AG10803 (cell line): ENCODE measurements around the gene AURKAIP1.

Experiments
- DNase-seq: peaks from one replicate; pipeline ENCODE4 v3.0.0; 2010; ENCODE audit warnings: low read depth
- H3K4me3 ChIP-seq: 2 replicates; pipeline ENCODE4 v1.5.1; 2011; ENCODE audit warnings: mild to moderate bottlenecking, low read length, control low read depth
- TF ChIP-seq, protein P1 (sequence below): conservative IDR thresholded peaks from 2 replicates; pipeline ENCODE4 v1.5.1; 2011; ENCODE audit warnings: mild to moderate bottlenecking, low read length, control low read depth, inconsistent platforms

The AURKAIP1 gene

DNA sequence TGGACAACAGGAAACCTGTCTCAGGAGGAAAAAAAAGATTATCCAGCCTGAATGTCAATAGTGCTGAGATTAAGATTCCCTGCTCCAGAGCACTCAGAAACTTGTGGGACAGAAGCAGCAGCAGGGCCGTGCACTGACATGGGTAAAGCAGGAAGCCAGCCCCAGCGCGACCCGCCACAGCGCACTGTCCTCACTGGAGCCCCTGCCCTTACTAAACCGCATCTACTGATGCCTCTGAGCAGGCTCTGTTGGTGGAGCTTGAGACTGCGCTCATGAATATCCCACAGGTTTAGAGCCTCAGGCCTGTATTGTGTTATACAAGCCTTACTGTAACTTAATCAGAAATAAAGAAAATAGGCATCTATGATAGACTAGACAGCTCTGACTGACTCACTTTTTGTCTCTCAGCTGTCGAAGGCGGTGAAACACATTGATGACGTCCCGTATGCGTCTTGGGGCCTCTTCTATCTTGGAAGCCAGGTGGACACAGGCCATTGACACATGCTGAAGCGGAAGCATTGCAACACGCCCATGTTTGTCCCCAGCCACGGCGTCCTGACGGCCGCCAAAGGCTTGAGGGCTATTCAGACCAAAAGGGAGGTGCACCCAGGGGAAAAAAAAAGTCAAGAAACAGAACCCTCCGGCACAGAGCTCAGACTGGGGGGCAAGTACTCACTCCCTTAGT lies 23.0 kb upstream of the AURKAIP1 start:
- TF ChIP-seq, protein P1, sequence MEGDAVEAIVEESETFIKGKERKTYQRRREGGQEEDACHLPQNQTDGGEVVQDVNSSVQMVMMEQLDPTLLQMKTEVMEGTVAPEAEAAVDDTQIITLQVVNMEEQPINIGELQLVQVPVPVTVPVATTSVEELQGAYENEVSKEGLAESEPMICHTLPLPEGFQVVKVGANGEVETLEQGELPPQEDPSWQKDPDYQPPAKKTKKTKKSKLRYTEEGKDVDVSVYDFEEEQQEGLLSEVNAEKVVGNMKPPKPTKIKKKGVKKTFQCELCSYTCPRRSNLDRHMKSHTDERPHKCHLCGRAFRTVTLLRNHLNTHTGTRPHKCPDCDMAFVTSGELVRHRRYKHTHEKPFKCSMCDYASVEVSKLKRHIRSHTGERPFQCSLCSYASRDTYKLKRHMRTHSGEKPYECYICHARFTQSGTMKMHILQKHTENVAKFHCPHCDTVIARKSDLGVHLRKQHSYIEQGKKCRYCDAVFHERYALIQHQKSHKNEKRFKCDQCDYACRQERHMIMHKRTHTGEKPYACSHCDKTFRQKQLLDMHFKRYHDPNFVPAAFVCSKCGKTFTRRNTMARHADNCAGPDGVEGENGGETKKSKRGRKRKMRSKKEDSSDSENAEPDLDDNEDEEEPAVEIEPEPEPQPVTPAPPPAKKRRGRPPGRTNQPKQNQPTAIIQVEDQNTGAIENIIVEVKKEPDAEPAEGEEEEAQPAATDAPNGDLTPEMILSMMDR: no peak
- peak; percentile 23 for DNase-seq

DNA sequence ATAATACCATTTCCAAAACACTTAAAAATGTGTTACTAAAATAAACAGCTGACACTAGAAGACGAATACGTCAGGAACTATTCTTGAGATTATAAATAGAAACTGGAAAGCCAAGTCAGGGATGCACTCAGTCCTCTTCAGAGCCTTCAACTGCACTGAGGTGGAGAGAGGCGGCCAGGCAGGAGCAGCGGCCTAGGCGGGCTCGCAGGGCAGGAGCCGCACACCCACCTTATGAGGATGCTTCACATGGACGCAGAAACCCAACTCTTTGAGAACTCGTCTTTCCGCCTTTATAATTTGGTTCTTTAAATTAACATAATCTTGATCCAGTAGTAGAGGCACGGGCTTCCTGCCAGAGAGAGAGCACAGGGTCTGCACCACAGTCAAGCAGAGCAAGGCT lies 20.2 kb upstream of the AURKAIP1 start:
- no peak for DNase-seq
- TF ChIP-seq, protein P1: no peak
- no peak overlapping the region for H3K4me3 ChIP-seq

More for the DNA sequence above, 23.0 kb upstream of the AURKAIP1 start:
- H3K4me3 ChIP-seq: peak overlapping the region; percentile 93

DNA sequence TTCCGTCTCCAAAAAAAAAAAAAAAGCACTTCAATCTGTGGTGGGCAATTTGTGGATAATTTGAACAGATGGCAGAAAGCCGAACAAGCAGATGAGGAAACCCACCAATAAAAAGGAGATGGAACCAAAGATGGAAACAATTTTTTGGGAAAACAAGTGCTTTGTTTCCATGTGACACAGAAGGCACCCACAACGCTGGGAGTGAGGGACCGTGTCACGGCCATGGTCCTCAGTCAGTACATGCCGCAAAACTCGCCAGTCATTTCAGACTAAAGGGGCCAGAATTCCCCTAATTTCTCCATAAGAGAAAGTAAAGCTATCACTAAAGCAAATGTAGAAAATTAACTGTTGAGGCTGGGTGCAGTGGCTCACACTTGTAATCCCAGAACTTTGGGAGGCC lies 19.1 kb upstream of the AURKAIP1 start:
- no peak for DNase-seq
- no peak overlapping the region for H3K4me3 ChIP-seq
- TF ChIP-seq, protein P1: no peak

DNA sequence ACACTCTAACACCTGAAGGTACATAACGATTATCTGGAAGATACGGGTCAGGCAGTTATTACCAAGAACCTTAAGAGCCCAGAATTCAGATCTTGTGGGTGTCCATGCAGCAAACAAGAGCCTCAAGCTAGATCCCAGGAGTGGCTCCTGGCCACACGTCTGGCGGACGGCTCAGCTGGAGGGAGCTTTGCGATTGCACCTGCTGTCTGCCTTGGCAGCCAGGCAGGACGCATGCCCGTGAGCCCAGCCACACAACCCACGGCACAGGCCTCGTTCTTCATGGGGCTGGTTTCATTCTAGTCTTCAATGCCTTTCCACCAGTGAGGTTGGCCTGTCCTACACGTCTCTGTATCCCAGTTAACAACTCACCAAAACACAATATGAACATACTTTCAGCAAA lies 18.4 kb upstream of the AURKAIP1 start:
- no peak for DNase-seq
- TF ChIP-seq, protein P1: no peak
- no peak overlapping the region for H3K4me3 ChIP-seq

DNA sequence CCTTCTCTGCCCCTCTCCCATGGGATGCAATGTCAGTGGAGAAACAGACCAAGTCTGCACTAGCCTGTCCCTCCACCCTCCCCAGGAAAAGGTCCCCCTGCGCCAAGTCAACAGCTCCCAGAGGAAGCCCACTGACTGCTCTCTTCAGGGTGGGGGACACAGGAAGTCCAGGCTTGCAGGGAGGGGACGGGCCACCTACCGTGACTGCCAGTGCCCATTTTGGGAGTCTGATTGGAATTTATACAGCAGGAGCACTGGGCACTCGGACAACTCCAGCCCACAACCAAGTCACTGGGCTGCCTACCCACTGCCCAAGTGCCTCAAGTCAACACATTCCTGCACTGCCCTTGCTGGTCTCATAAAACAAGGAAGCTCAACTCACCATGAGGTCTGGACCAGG lies 18.0 kb upstream of the AURKAIP1 start:
- no peak overlapping the region for H3K4me3 ChIP-seq
- no peak for DNase-seq
- TF ChIP-seq, protein P1: no peak

DNA sequence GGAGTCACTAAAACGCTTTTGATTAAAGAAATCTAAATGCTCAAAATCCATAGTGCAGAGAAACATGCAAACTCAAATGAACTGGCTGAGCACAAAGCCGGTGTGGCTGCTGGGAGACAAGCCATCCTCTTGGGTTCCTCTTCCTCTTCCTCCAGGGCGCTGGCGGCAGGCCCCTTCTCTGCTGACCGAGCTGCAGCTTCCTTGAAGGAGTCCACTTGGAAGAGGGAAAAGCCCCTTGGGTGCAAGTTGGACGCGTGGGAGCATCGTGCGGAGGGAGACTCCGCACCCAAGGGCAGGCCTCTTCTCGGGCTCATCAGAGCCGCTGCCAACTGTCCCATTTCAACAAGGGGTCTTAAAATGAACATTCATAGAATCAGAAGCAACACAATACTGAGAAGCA lies 16.2 kb upstream of the AURKAIP1 start:
- no peak for DNase-seq
- TF ChIP-seq, protein P1: no peak
- no peak overlapping the region for H3K4me3 ChIP-seq

DNA sequence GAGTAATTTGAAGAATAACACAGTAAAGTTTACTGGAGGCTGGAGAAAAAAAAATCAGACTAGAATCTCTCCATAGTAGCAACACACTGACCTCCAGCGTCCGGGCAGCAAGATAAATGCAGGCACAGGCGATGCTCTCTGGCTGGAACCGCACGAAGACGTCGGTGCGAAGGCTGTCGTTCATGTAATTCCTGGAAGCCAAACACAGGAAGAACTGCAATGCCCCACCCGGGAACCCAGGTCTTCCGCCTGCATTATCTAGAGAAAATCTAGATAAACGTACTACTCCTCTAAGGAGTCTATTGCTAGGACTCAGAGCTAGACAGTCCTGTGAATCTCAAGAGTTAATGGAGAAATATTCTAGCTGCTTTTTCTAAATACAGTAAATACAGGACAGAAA lies 15.7 kb upstream of the AURKAIP1 start:
- no peak overlapping the region for H3K4me3 ChIP-seq
- DNase-seq: no peak
- TF ChIP-seq, protein P1: no peak
